ENCODE measurements around the gene SP8. TPM values are rescaled to one million over a fixed set of nuclear protein-coding genes. Genes with fewer than 3 reads are reported as not detected.
A peak's percentile ranks its signal among the peaks of the same experiment; 100 is the strongest.

SP8 gene
- total and polyA plus RNA-seq, 9 of the 15 experiments (the other 6 are each of a cell fraction or from before 2014, with no cell fraction given), result 0.04 to 1.2 (median 0.19) TPM

GRCh38 chr7:20791538-20792434, 5.1 kb upstream of the SP8 start:
- H4K20me1 ChIP-seq (replicated peaks; ENCODE audit: control insufficient read depth, insufficient read depth, low read length), result no peaks in the 10 kb centered on the region
- TF ChIP-seq ZBTB43 (CRISPR knock-in tag; IDR thresholded peaks at IDR 0.05) (no peak), BMI1 (IDR thresholded peaks at IDR 0.05; ENCODE audit: low read length) (peak; percentile 30; the same call in 1 of the 2 replicates)
- no peak for FAIRE-seq
- no peaks in the 10 kb centered on the region for H3K79me2 ChIP-seq (ENCODE audit: control insufficient read depth, insufficient read depth, low read length)
- DNase-seq (ENCODE audit: extremely low read depth in 1 of 4, low spot score in 3 of 4), result no peak
- no peak for ATAC-seq
- intact Hi-C loops (cut with micrococcal nuclease), result loop anchor here (5.0 kb wide), 1 partner anchor 36 kb away; no protein-coding TSS in a partner anchor
- 0 out of 2 replicates have a peak overlapping the region, but pooled peaks have one; percentile 35 for H2AFZ ChIP-seq (ENCODE audit: low read depth, low read length)
- 4% methylated on average over 8 of the region's 8 CpGs for WGBS (ENCODE audit: insufficient coverage, low coverage, missing lambda C conversion rate)
- H3K4me1 ChIP-seq (replicated peaks in 1 of 2; ENCODE audit: control insufficient read depth in 2 of 2, insufficient read depth in 2 of 2, low read length in 2 of 2), result peaks cover 0 to 7% of the 10 kb centered on the region in 2 experiments; a peak in 3 of 5 replicates
- H3K4me2 ChIP-seq (ENCODE audit: insufficient read depth, low read length), result peak overlapping the region; percentile 9; the same call in 1 of the 2 replicates
- in situ Hi-C loops (cut with MboI), result no loop called here
- BruUV-seq (replicated peaks), result no TSS peak
- peaks cover 12 to 33% of the 10 kb centered on the region in 2 experiments for H3K27me3 ChIP-seq (ENCODE audit: control insufficient read depth in 2 of 2, insufficient read depth in 2 of 2, low read length in 2 of 2)
- no peaks in the 10 kb centered on the region for H3K36me3 ChIP-seq (ENCODE audit: control insufficient read depth, insufficient read depth, low read length)
- POLR2A ChIA-PET, result interaction anchor here (1.5 kb wide), 1 partner anchor 12 kb away, joined by 4 read pairs; no protein-coding TSS in a partner anchor
- no peak overlapping the region for H3K27ac ChIP-seq (ENCODE audit: extremely low read depth, low read depth, low read length)
- no peaks in the 10 kb centered on the region for H3K9me1 ChIP-seq (ENCODE audit: control insufficient read depth, insufficient read depth, low read length)
- no peaks in the 10 kb centered on the region for H3K9me3 ChIP-seq (replicated peaks; ENCODE audit: control insufficient read depth, insufficient read depth, low read depth, low read length)
- CTCF ChIA-PET (ENCODE audit: low intra/inter-chr PET ratio), result no interaction called here
- no peak overlapping the region for H3K4me3 ChIP-seq
- H3K9ac ChIP-seq (ENCODE audit: insufficient read depth in 1 of 2, low read depth in 2 of 2, low read length in 2 of 2), result no peak overlapping the region
